DMS114 treated with DMSO at 0.1 percent for 48 hours (cell line): Measurements from ENCODE around the gene TRIL.

Source experiments
- DNase-seq: peaks from one replicate; lab custom pipeline; 2025; ENCODE audit not compliant: unreplicated experiment; lab: John Stamatoyannopoulos, UW

The TRIL gene, protein sequence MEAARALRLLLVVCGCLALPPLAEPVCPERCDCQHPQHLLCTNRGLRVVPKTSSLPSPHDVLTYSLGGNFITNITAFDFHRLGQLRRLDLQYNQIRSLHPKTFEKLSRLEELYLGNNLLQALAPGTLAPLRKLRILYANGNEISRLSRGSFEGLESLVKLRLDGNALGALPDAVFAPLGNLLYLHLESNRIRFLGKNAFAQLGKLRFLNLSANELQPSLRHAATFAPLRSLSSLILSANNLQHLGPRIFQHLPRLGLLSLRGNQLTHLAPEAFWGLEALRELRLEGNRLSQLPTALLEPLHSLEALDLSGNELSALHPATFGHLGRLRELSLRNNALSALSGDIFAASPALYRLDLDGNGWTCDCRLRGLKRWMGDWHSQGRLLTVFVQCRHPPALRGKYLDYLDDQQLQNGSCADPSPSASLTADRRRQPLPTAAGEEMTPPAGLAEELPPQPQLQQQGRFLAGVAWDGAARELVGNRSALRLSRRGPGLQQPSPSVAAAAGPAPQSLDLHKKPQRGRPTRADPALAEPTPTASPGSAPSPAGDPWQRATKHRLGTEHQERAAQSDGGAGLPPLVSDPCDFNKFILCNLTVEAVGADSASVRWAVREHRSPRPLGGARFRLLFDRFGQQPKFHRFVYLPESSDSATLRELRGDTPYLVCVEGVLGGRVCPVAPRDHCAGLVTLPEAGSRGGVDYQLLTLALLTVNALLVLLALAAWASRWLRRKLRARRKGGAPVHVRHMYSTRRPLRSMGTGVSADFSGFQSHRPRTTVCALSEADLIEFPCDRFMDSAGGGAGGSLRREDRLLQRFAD

DNA sequence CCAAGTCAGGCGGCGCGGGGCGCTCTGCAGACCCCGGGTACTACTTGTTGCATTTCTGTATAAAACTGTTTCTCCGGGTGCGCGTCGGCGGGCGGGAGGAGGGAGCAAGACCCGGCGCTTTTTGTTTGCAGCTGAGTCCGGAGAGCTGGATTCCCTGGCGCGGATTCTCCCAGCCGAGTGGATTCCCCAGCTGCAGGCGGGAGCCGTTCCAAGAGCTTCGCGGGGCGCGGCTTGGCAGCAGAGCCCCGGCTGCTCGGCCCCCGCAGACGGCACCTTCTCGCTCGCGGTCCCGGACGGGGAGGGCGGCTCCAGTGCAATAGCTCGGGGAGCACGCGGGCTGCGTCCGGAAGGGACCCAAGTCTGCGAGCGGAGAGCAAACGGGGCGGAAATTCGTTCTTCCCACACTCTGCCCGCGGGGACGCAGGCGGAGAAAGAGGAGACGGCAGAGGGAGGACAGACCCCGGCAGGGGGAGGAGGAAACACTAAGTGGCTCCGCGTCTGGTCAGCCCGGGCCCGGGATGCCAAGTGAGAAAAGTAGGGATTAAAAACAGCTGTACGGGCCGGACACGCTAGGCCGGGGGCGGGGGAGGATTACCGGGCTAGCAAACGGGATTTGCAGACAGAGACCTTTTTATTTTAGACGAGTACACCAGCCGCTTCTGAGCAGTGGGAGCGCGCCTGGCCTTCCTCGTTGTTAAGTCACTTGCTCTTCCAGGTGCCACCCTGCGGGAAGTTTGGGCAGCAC is at the start of gene TRIL:
TRIL (minus strand) TSS at position 96 of the 745 bp plus-strand sequence. CDS start 284 bp downstream, outside the sequence.
- no peak for DNase-seq

- no peak for DNase-seq
Observed at GRCh38 chr7:29007127-29007526, 49.0 kb upstream of the TRIL start.

GRCh38 chr7:29005829-29006228 is 47.7 kb upstream of the TRIL start:
- no peak for DNase-seq

GRCh38 chr7:29005406-29005805 is 47.3 kb upstream of the TRIL start:
- no peak for DNase-seq

- no peak for DNase-seq
Observed at GRCh38 chr7:29003703-29004102, 45.6 kb upstream of the TRIL start.

GRCh38 chr7:29000717-29001076 is 42.6 kb upstream of the TRIL start:
- DNase-seq, result no peak

GRCh38 chr7:28999895-29000716 is 42.0 kb upstream of the TRIL start:
- no peak for DNase-seq

DNA sequence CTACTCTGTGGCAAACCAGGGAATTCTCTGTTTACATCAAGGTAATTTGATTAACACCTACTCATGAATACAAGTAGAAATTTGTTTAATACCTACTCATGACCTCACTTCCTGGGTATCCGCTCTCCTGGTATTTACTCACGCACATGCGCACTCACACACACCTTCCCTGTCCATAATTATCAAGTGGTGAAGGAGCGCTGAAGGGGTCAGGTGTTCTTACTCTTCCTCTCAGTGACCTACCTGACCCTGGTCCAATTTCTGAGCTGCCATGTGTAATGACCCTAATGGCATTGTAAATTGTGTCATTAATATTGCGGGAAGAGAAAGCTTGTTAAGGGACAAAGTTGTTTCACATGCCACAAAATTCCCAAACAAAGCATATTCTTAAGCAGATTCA is 41.3 kb upstream of the TRIL start:
- no peak for DNase-seq

GRCh38 chr7:28998105-28998504 is 40.0 kb upstream of the TRIL start:
- no peak for DNase-seq

- no peak for DNase-seq
Observed at GRCh38 chr7:28996836-28997235, 38.7 kb upstream of the TRIL start.

GRCh38 chr7:28993371-28993770 is 35.2 kb upstream of the TRIL start:
- no peak for DNase-seq

GRCh38 chr7:28992798-28993197 is 34.7 kb upstream of the TRIL start:
- no peak for DNase-seq

DNA sequence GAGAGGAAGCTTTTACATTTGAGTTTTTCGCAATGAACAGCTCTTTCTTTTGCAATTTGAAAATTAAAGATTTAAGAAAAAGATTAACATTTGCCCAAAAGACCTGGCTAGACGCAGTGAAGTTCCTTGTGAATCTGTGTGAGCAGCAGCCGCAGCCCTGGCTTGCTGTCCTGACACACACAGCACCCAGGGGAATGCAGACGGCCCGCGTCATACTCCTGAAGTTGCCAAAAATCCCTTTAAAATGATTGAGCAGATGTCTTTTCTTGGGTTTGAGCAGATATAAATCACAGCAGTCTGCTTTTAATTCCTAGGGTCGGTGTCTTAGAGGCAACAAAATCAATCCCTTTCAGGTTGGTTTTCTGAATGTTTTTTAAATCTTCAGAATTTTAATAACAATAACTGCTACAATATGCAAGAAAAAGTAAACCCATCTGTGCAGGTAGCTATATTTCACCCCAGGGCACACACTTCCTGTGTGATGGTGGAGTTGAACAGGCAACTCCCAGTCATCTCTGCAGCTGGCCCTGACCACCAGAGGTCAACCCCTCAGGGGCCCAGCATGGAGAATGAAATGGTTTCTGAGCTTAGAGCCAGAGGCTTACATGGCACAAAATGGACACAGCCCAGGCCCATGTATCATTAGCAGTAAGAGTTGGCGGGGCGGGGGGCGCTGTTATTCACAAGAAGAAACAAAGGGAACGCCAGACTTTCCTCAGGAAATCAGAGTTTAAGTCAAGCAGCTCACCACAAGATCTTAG is 32.2 kb upstream of the TRIL start:
- no peak for DNase-seq

- no peak for DNase-seq
Observed at GRCh38 chr7:28989211-28989980, 31.3 kb upstream of the TRIL start.

- DNase-seq, result no peak
Observed at GRCh38 chr7:28988810-28989209, 30.7 kb upstream of the TRIL start.

DNA sequence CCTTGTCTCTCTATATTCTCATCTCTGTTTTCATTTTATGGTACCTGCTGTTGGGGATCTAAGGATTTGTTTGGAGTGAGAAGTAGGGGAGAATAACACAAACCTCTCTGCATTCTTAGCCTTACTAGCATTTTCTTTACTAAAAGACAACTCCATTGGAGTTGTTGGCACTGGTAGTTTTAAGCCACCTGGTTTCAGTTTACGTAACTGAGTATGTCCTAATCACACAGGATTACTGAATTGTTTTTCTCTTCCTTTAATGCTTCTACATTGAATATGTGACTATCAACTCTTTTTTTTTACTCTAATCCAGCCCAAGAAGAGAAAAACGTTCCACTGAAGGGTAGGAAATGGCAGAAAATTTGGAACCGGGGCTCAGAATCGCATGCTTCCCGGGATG is 30.0 kb upstream of the TRIL start:
- no peak for DNase-seq

DNA sequence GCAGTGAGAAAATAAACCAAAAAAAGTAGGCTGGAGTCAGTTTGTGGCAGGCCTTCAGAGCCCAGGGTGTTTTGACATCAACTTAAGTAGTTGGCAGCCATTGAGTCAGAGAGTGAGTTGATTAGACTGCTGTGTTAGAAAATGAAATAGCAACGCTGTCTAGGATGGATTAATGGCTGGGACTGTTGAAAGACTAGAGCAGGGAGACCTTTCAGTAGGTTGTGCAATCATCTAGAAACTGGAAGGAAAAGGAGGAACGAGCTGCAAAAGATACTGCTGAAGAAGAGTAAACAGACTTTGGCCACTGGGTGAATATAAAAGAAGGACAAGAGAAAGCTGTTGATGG is 28.6 kb upstream of the TRIL start:
- no peak for DNase-seq

GRCh38 chr7:28986028-28986764 is 28.1 kb upstream of the TRIL start:
- DNase-seq, result no peak

GRCh38 chr7:28984631-28985030 is 26.5 kb upstream of the TRIL start:
- DNase-seq, result no peak
